Naive thymus-derived CD8-positive, alpha-beta T cell (primary cell): ENCODE measurements around the gene CTIF. TPM values are rescaled to one million over a fixed set of nuclear protein-coding genes. Genes with fewer than 3 reads are reported as not detected.
A peak's percentile ranks its signal among the peaks of the same experiment; 100 is the strongest.

Source experiments
- ATAC-seq, 2 donors: fragments of 150-1000 bp; cut with Tn5 transposase in 1 of 2; sonication (Bioruptor Pico), chemical (Tn5 transposase) in 1 of 2; 1 replicate in 1 of 2; 2 replicates in 1 of 2; pipeline ENCODE4 v1.10.0; 2021; ENCODE audit warnings: mild to moderate bottlenecking in 2 of 2, moderate library complexity in 2 of 2
- POLR2A ChIA-PET: fragments of 350-600 bp; sonication (Branson Sonifier 250); formaldehyde crosslinking; loops from one replicate; lab custom pipeline; 2021; ENCODE audit warnings: antibody characterized with exemption; lab: Charles Lee
- DNase-seq, 10 donors: peaks; one replicate each; pipeline versions ENCODE4 v3.0.0 to v3.0.0-alpha.2; 2020 to 2022
- H3K27ac Mint-ChIP-seq, 10 donors: one replicate each; pipeline ENCODE4 v1.8.0; 2020 to 2022; ENCODE audit warnings: mild to moderate bottlenecking in 10 of 10, mixed read lengths in 10 of 10, moderate library complexity in 4 of 10, inconsistent platforms in 1 of 10
- H3K27me3 Mint-ChIP-seq, 5 donors: one replicate each; pipeline ENCODE4 v1.8.0; 2021 to 2022; ENCODE audit warnings: mixed read lengths in 5 of 5
- H3K36me3 Mint-ChIP-seq, 3 donors: one replicate each; pipeline ENCODE4 v1.8.0; 2020 to 2022; ENCODE audit warnings: mixed read lengths in 3 of 3, mild to moderate bottlenecking in 2 of 3, inconsistent platforms in 1 of 3
- H3K4me1 Mint-ChIP-seq, 4 donors: one replicate each; pipeline ENCODE4 v1.8.0; 2021 to 2022; ENCODE audit warnings: mixed read lengths in 4 of 4
- H3K4me3 Mint-ChIP-seq, 10 donors: one replicate each; pipeline ENCODE4 v1.8.0; 2020 to 2022; ENCODE audit warnings: mild to moderate bottlenecking in 10 of 10, mixed read lengths in 10 of 10, moderate library complexity in 6 of 10, inconsistent platforms in 1 of 10
- H3K9me3 Mint-ChIP-seq, 9 donors: one replicate each; pipeline ENCODE4 v1.8.0; 2020 to 2022; ENCODE audit warnings: mixed read lengths in 9 of 9, mild to moderate bottlenecking in 3 of 9, inconsistent platforms in 1 of 9, moderate library complexity in 1 of 9
- microRNA-seq: library from miRNA; unstranded; fragments of <30 nt; microRNA quantifications from one replicate; pipeline ENCODE4 v1.2.0, GENCODE V29; 2022; ENCODE audit warnings: borderline microRNAs expressed
- polyA plus RNA-seq, 3 donors: library from polyadenylated mRNA; unstranded; fragments of 300-500 nt; fragmentation: Illumina TruSeq; gene quantifications; one replicate each; pipeline ENCODE4 v1.2.3, GENCODE V29; 2021
- total RNA-seq, 8 experiments: library from RNA in 2 of 8; stranded (reverse) in 2 of 8; gene quantifications; one replicate each; pipeline ENCODE4 v1.2.3 and lab custom pipeline; 2021 to 2026

CTIF gene
- total and polyA plus RNA-seq, 5 experiments from 2014 or later = 0.06 to 3.4 (median 2.0) TPM; not detected in 2

GRCh38 chr18:48909721-48910120 lies 370.9 kb downstream of the CTIF start:
- peak overlapping the region in 8 of 10 donors; percentile 3 to 64 (median 43) for H3K4me3 Mint-ChIP-seq
- H3K4me1 Mint-ChIP-seq = peaks cover 10 to 32% (median 27%) of the 10 kb centered on the region in 4 donors
- peak overlapping the region in 3 of 10 donors; percentile 1 to 70 (median 19) for H3K27ac Mint-ChIP-seq
- H3K27me3 Mint-ChIP-seq = peaks cover 0 to 1% (median 0%) of the 10 kb centered on the region in 5 donors
- POLR2A ChIA-PET = interaction anchor here (1.0 kb wide), 2 partner anchors 31 kb away, joined by 3 to 4 read pairs; no protein-coding TSS in a partner anchor
- peak in 4 of 10 donors; percentile 33 to 69 (median 52) for DNase-seq
- H3K36me3 Mint-ChIP-seq = peaks cover 2 to 9% (median 5%) of the 10 kb centered on the region in 3 donors
- peak; percentile 76 to 94 for ATAC-seq
- H3K9me3 Mint-ChIP-seq = peaks cover 0 to 10% (median 4%) of the 10 kb centered on the region in 9 donors

DNA sequence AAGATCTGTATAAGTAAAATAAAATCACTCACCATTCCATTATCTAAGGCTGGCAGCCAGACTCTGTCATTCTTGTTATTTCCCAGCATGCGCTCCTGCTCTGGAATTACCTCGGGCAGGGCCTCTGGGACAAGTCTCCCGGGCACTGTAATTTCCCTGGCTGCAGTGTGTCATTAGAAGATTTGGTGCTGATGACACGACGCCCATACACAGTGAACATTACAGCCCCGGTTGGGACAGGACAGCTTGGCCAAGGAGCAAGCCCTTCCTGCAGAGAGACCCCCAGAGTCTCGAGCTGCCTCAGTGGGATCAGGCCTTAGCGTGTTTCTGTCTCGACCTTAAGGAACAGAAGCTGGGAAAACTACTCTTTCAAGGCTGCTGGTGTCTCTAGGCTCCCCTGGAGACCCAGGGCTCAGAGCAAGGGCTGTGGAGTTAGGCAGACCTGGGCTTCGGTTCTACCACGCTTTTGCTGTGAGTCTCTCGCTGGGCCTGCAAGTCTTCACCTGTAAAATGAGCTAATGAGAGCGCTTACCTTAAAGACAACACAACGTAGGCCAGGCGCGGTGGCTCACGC lies 372.2 kb downstream of the CTIF start:
- Mint-ChIP-seq H3K27me3 (peaks cover 0 to 1% (median 0%) of the 10 kb centered on the region in 5 donors), H3K4me1 (peaks cover 10 to 32% (median 28%) of the 10 kb centered on the region in 4 donors), H3K36me3 (no peaks in the 10 kb centered on the region), H3K27ac (no peak overlapping the region), H3K4me3 (no peak overlapping the region), H3K9me3 (no peaks in the 10 kb centered on the region)
- DNase-seq (no peak), ATAC-seq (no peak)
- POLR2A ChIA-PET = interaction anchor here (0.5 to 1.0 kb wide), 2 partner anchors 29 to 30 kb away, joined by 3 to 4 read pairs; no protein-coding TSS in a partner anchor

Small RNA genes lying within 50 kb of the gene (microRNA-seq; reads per million reads assigned to microRNA genes)
- not detected for gene MIR4743

Other genes starting within 250 kb of the CTIF start
- not detected for gene ZBTB7C, start 129.6 kb upstream of the CTIF start, total RNA-seq
- gene ZBTB7C, start 129.6 kb upstream of the CTIF start, polyA plus RNA-seq = not detected